Stomach smooth muscle (tissue), 2 donors: ENCODE results near the gene BANK1.

Source experiments
- H3K27ac ChIP-seq: one replicate; pipeline ENCODE4 v1.7.0; 2013; ENCODE audit warnings: mild to moderate bottlenecking, low read length, inconsistent platforms
- H3K27me3 ChIP-seq, 2 donors: one replicate each; pipeline ENCODE4 v1.7.0; 2013; ENCODE audit warnings: low read length in 2 of 2; ENCODE audit not compliant: insufficient read depth in 2 of 2, control insufficient read depth in 1 of 2
- H3K36me3 ChIP-seq, 2 donors: one replicate each; pipeline ENCODE4 v1.7.0; 2013; ENCODE audit warnings: low read length in 2 of 2; ENCODE audit not compliant: control insufficient read depth in 2 of 2, insufficient read depth in 2 of 2
- H3K4me1 ChIP-seq: one replicate; pipeline ENCODE4 v1.7.0; 2013; ENCODE audit warnings: low read length; ENCODE audit not compliant: control insufficient read depth, insufficient read depth
- H3K4me3 ChIP-seq, 2 donors: one replicate each; pipeline ENCODE4 v1.7.0; 2013; ENCODE audit warnings: low read length in 2 of 2
- H3K9ac ChIP-seq, 2 donors: one replicate each; pipeline ENCODE4 v1.7.0; 2013; ENCODE audit warnings: low read length in 2 of 2, mild to moderate bottlenecking in 1 of 2
- H3K9me3 ChIP-seq, 2 donors: one replicate each; pipeline ENCODE4 v1.7.0; 2013; ENCODE audit warnings: low read length in 2 of 2; ENCODE audit not compliant: control insufficient read depth in 2 of 2
- donor health status: healthy.
- donor health status: Pancreatic carcinoma.

BANK1 gene

DNA sequence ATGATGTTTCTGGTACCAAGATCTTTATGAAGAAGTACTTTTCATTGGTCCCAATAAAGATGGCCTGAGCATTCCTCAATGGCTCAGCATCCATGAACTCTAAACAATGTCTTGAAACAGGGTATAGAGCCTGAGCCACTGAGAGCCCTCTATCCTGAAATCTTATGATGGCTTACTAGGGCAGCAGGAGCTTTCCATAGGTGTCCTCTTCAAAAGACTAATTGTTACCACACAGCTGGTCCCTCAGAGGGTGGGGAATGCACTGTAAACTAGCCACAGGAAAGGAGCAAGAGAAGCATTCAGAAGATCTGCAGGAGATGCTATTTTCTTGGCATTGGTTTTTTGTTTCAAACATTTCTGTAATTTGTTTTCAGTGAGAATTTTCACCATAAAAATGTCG lies 5.6 kb upstream of the BANK1 start:
- no peak overlapping the region for H3K27ac ChIP-seq
- H3K36me3 ChIP-seq = no peaks in the 10 kb centered on the region
- no peak overlapping the region for H3K4me3 ChIP-seq
- H3K9ac ChIP-seq = no peak overlapping the region
- no peaks in the 10 kb centered on the region for H3K4me1 ChIP-seq
- H3K27me3 ChIP-seq = no peaks in the 10 kb centered on the region
- H3K9me3 ChIP-seq = no peaks in the 10 kb centered on the region

DNA sequence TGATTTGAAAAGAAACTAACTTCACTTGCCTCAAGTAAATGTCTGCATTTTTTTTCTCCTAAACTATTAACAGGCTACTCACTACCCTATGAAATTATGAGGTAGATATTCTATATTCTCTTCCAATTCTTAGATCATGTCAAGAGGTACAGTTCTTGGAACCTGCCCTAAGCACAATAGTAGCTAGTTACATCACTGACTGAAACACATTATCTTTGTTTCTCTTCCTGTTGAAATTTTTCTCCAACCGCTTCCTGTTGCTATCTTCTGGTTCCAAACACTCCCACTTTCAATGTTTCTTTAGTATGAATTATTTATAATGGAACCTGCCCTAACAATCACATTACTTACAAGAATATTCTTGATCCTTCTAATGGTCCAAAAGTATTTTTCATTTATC lies 5.0 kb upstream of the BANK1 start:
- peaks cover 0 to under 1% of the 10 kb centered on the region in 2 donors for H3K27me3 ChIP-seq
- no peak overlapping the region for H3K27ac ChIP-seq
- H3K9me3 ChIP-seq = no peaks in the 10 kb centered on the region
- no peaks in the 10 kb centered on the region for H3K36me3 ChIP-seq
- H3K9ac ChIP-seq = no peak overlapping the region
- H3K4me1 ChIP-seq = no peaks in the 10 kb centered on the region
- H3K4me3 ChIP-seq = no peak overlapping the region

GRCh38 chr4:101787701-101788316 lies 2.7 kb upstream of the BANK1 start:
- H3K27ac ChIP-seq = no peak overlapping the region
- H3K4me3 ChIP-seq = no peak overlapping the region
- no peaks in the 10 kb centered on the region for H3K4me1 ChIP-seq
- peaks cover 0 to 6% of the 10 kb centered on the region in 2 donors for H3K27me3 ChIP-seq
- H3K9ac ChIP-seq = no peak overlapping the region
- no peaks in the 10 kb centered on the region for H3K36me3 ChIP-seq
- no peaks in the 10 kb centered on the region for H3K9me3 ChIP-seq

- Histone ChIP-seq H3K27me3 (peaks cover 0 to 6% of the 10 kb centered on the region in 2 donors), H3K4me1 (no peaks in the 10 kb centered on the region), H3K36me3 (no peaks in the 10 kb centered on the region), H3K9ac (peak overlapping the region in 1 of 2 donors; percentile 8), H3K4me3 (peak overlapping the region; percentile 27 to 67), H3K27ac (no peak overlapping the region), H3K9me3 (no peaks in the 10 kb centered on the region)
Measured at GRCh38 chr4:101791182-101791558, 640 bp downstream of the BANK1 start.

- H3K27ac ChIP-seq = no peak overlapping the region
- no peak overlapping the region for H3K9ac ChIP-seq
- H3K36me3 ChIP-seq = no peaks in the 10 kb centered on the region
- H3K27me3 ChIP-seq = peaks cover 0 to 6% of the 10 kb centered on the region in 2 donors
- H3K4me1 ChIP-seq = no peaks in the 10 kb centered on the region
- no peaks in the 10 kb centered on the region for H3K9me3 ChIP-seq
- H3K4me3 ChIP-seq = no peak overlapping the region
Measured at GRCh38 chr4:101792056-101792590, 1.6 kb downstream of the BANK1 start.

DNA sequence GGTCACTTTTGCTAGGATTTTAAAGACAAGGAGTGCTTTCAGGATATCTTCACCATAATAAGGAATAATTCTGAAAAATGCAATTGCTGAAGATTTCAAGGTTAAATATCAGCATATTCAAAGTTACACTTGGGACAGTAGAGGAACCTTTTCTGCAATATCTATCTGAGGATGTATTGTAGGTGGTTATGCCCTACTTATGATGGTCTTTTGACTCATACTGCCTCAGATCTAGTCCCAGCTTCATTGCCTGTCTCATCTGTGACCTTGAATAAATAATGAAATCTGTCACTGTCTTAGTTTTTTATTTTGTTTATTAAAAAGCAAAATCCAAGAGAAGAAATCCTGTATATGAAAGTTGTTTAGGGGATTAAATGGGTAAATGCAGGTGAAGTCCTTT lies 2.9 kb downstream of the BANK1 start:
- Histone ChIP-seq H3K4me1 (no peaks in the 10 kb centered on the region), H3K9me3 (no peaks in the 10 kb centered on the region), H3K27ac (no peak overlapping the region), H3K27me3 (peaks cover 0 to 6% of the 10 kb centered on the region in 2 donors), H3K4me3 (no peak overlapping the region), H3K9ac (no peak overlapping the region), H3K36me3 (no peaks in the 10 kb centered on the region)

DNA sequence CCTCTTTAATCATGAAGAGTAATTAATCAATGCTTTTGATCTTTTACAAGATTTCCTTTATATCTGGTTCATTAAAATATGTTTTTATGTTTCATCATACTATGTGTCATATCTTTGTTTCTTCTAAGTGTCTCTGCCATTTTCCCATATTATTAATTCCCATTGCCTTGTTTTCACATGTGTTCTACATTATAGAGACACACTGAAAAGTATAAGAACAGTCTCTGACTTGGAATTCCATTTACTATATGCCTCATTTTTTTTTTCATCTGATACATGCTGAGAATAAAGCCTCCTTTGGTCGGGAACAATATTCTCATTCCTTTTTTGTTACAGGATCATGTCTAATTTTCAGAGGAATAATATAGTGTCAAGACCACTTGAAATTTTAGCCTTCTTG lies 4.3 kb downstream of the BANK1 start:
- H3K36me3 ChIP-seq = no peaks in the 10 kb centered on the region
- H3K4me1 ChIP-seq = no peaks in the 10 kb centered on the region
- peaks cover 0 to 6% of the 10 kb centered on the region in 2 donors for H3K27me3 ChIP-seq
- no peaks in the 10 kb centered on the region for H3K9me3 ChIP-seq
- no peak overlapping the region for H3K9ac ChIP-seq
- no peak overlapping the region for H3K27ac ChIP-seq
- no peak overlapping the region for H3K4me3 ChIP-seq

GRCh38 chr4:101795704-101796103 lies 5.2 kb downstream of the BANK1 start:
- H3K4me3 ChIP-seq = no peak overlapping the region
- H3K27me3 ChIP-seq = peaks cover 0 to 4% of the 10 kb centered on the region in 2 donors
- no peak overlapping the region for H3K27ac ChIP-seq
- no peaks in the 10 kb centered on the region for H3K36me3 ChIP-seq
- no peaks in the 10 kb centered on the region for H3K4me1 ChIP-seq
- H3K9me3 ChIP-seq = no peaks in the 10 kb centered on the region
- no peak overlapping the region for H3K9ac ChIP-seq

DNA sequence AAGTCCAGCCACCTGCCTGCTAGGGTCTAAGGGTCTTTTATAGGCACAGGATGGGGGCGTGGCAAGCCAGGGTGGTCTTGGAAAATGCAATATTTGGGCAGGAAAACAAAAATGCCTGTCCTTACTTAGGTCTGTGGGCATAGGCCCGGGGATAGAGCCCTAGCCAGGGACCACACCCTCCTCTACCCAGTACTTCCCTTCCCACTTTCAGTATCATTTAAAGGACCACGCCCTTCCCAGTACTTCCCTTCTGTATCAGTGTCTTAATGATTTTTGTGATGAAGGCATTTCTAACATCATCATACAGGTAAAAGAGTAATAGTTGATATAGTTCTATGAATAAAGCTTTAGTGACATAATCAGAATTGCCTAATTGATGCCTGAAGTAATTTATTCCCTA lies 11.4 kb downstream of the BANK1 start:
- no peaks in the 10 kb centered on the region for H3K27me3 ChIP-seq
- no peaks in the 10 kb centered on the region for H3K36me3 ChIP-seq
- H3K9ac ChIP-seq = no peak overlapping the region
- H3K4me3 ChIP-seq = no peak overlapping the region
- no peak overlapping the region for H3K27ac ChIP-seq
- no peaks in the 10 kb centered on the region for H3K9me3 ChIP-seq
- no peaks in the 10 kb centered on the region for H3K4me1 ChIP-seq

GRCh38 chr4:101806914-101807313 lies 16.4 kb downstream of the BANK1 start:
- H3K4me3 ChIP-seq = no peak overlapping the region
- no peaks in the 10 kb centered on the region for H3K36me3 ChIP-seq
- no peaks in the 10 kb centered on the region for H3K4me1 ChIP-seq
- H3K27me3 ChIP-seq = no peaks in the 10 kb centered on the region
- no peak overlapping the region for H3K27ac ChIP-seq
- no peaks in the 10 kb centered on the region for H3K9me3 ChIP-seq
- no peak overlapping the region for H3K9ac ChIP-seq

- Histone ChIP-seq H3K9me3 (no peaks in the 10 kb centered on the region), H3K4me1 (no peaks in the 10 kb centered on the region), H3K9ac (no peak overlapping the region), H3K36me3 (no peaks in the 10 kb centered on the region), H3K27me3 (no peaks in the 10 kb centered on the region), H3K4me3 (no peak overlapping the region), H3K27ac (no peak overlapping the region)
Measured at GRCh38 chr4:101807351-101807750, 16.8 kb downstream of the BANK1 start.
